B cell (primary cell): ENCODE results near the gene TAAR6. TPM values are rescaled to one million over a fixed set of nuclear protein-coding genes. Genes with fewer than 3 reads are reported as not detected.

Source experiments
- ATAC-seq: fragments of 200-7000 bp; cut with Tn5 transposase; one replicate; pipeline ENCODE4 v1.10.0; 2021; ENCODE audit warnings: low read depth, mild to moderate bottlenecking, moderate number of reproducible peaks, moderate library complexity
- CTCF ChIA-PET: fragments of 350-600 bp; sonication (Branson Sonifier 250); formaldehyde crosslinking; loops from one replicate; lab custom pipeline; 2021; ENCODE audit warnings: antibody characterized with exemption, inconsistent platforms; lab: Charles Lee
- POLR2A ChIA-PET: fragments of 350-600 bp; sonication (Branson Sonifier 250); formaldehyde crosslinking; loops from one replicate; lab custom pipeline; 2021; ENCODE audit warnings: antibody characterized with exemption; lab: Charles Lee
- DNase-seq: peaks from one replicate; pipeline ENCODE4 v3.0.0; 2013
- H2AFZ ChIP-seq: 2 replicates; pipeline ENCODE4 v1.6.1; 2012; ENCODE audit warnings: mild to moderate bottlenecking, low read depth, low read length; ENCODE audit not compliant: insufficient read depth, poor library complexity, severe bottlenecking
- H3K27ac ChIP-seq, 2 donors: 1 replicate in 1 of 2; 2 replicates in 1 of 2; pipeline ENCODE4 v1.5.1; 2012 to 2013; ENCODE audit warnings: low read length in 2 of 2, mild to moderate bottlenecking in 2 of 2, moderate library complexity in 1 of 2
- H3K27me3 ChIP-seq, 4 experiments: fragments of 200-600 bp in 1 of 4; sonication (generic) in 1 of 4; replicated peaks in 1 of 4; 1 replicate in 2 of 4; 2 replicates in 2 of 4; pipeline versions ENCODE4 v1.6.1 to v1.7.0; 2013 to 2016; ENCODE audit warnings: low read length in 3 of 4, mild to moderate bottlenecking in 2 of 4, mixed read lengths in 1 of 4, moderate library complexity in 1 of 4; ENCODE audit not compliant: insufficient read depth in 4 of 4, control insufficient read depth in 3 of 4; ENCODE audit errors: control extremely low read depth in 1 of 4
- H3K36me3 ChIP-seq, 2 experiments: replicated peaks in 1 of 2; 1 replicate in 1 of 2; 2 replicates in 1 of 2; pipeline versions ENCODE4 v1.6.1 to v1.7.1; 2013; ENCODE audit warnings: low read length in 1 of 2; ENCODE audit not compliant: insufficient read depth in 2 of 2, control insufficient read depth in 1 of 2; ENCODE audit errors: control extremely low read depth in 1 of 2, extremely low read depth in 1 of 2
- H3K4me1 ChIP-seq, 2 donors: fragments of 200-600 bp in 1 of 2; sonication (generic) in 1 of 2; 1 replicate in 1 of 2; 2 replicates in 1 of 2; pipeline versions ENCODE4 v1.5.1 to v1.6.1; 2013 to 2017; ENCODE audit warnings: low read length in 2 of 2; ENCODE audit not compliant: control insufficient read depth in 2 of 2, insufficient read depth in 2 of 2
- H3K4me2 ChIP-seq: replicated peaks from 2 replicates; pipeline ENCODE3; 2012; ENCODE audit warnings: mild to moderate bottlenecking, low read depth, low read length; ENCODE audit not compliant: poor library complexity, severe bottlenecking
- H3K4me3 ChIP-seq, 5 experiments: fragments of 200-600 bp in 1 of 5; sonication (generic) in 1 of 5; 1 replicate in 3 of 5; 2 replicates in 2 of 5; pipeline versions ENCODE4 v1.5.1 to v1.7.0; 2011 to 2016; ENCODE audit warnings: low read length in 4 of 5, mild to moderate bottlenecking in 4 of 5, low read depth in 2 of 5, control low read depth in 1 of 5, moderate library complexity in 1 of 5; ENCODE audit not compliant: insufficient read depth in 1 of 5; ENCODE audit errors: control extremely low read depth in 1 of 5, extremely low read depth in 1 of 5
- H3K79me2 ChIP-seq: fragments of 200-600 bp; sonication (generic); one replicate; pipeline ENCODE4 v1.6.0; 2016; ENCODE audit warnings: low read length; ENCODE audit not compliant: control insufficient read depth, insufficient read depth
- H3K9ac ChIP-seq: fragments of 200-600 bp; sonication (generic); 2 replicates; pipeline ENCODE4 v1.6.1; 2017; ENCODE audit warnings: mild to moderate bottlenecking, low read length, moderate library complexity
- H3K9me3 ChIP-seq, 3 donors: one replicate each; pipeline versions ENCODE4 v1.6.1 to v1.7.1; 2013; ENCODE audit warnings: low read length in 2 of 3; ENCODE audit not compliant: control insufficient read depth in 2 of 3, insufficient read depth in 1 of 3; ENCODE audit errors: control extremely low read depth in 1 of 3
- H4K20me1 ChIP-seq: 2 replicates; pipeline ENCODE4 v1.6.0; 2012; ENCODE audit warnings: mild to moderate bottlenecking, low read length; ENCODE audit not compliant: insufficient read depth, control insufficient read depth, poor library complexity, severe bottlenecking
- H3K27ac Mint-ChIP-seq: one replicate; pipeline ENCODE4 v1.8.0; 2021; ENCODE audit warnings: mixed read lengths
- H3K27me3 Mint-ChIP-seq: one replicate; pipeline ENCODE4 v1.8.0; 2021; ENCODE audit warnings: mixed read lengths
- H3K4me1 Mint-ChIP-seq: one replicate; pipeline ENCODE4 v1.8.0; 2021; ENCODE audit warnings: mixed read lengths
- H3K4me3 Mint-ChIP-seq: one replicate; pipeline ENCODE4 v1.8.0; 2021; ENCODE audit warnings: mixed read lengths
- H3K9me3 Mint-ChIP-seq: one replicate; pipeline ENCODE4 v1.8.0; 2022; ENCODE audit warnings: mixed read lengths; ENCODE audit not compliant: insufficient read depth
- CTCF ChIP-seq: fragments of 200-600 bp; IDR thresholded peaks from one replicate; pipeline ENCODE4 v1.8.0; 2022; ENCODE audit warnings: antibody characterized with exemption, mild to moderate bottlenecking
- EZH2 ChIP-seq: IDR thresholded peaks from 2 replicates; pipeline ENCODE4 v1.6.1; 2012; ENCODE audit warnings: borderline replicate concordance, low read depth, mild to moderate bottlenecking, moderate library complexity, low read length; ENCODE audit not compliant: insufficient read depth, poor library complexity, severe bottlenecking
- WGBS: methylation state at CpG from one replicate; pipeline ENCODE4 v1.1.5; 2013; ENCODE audit warnings: missing lambda C conversion rate; ENCODE audit not compliant: insufficient coverage; 5-methylcytosine and 5-hydroxymethylcytosine counted together
- intact Hi-C: fragments of 100-400 bp; cut with micrococcal nuclease; formaldehyde crosslinking; loops from one replicate; pipeline ENCODE4 v1.10.0; 2022
- polyA plus RNA-seq: library from polyadenylated mRNA; depleted of rRNA; stranded (reverse); fragments of >200 nt; gene quantifications from 2 replicates; pipeline ENCODE4 v1.2.3, GENCODE V29; 2012
- total RNA-seq, 2 donors: library from RNA; stranded (reverse); fragments of 120-200 nt in 1 of 2; gene quantifications; 1 replicate in 1 of 2; 2 replicates in 1 of 2; pipeline versions ENCODE4 v1.2.3 to v1.2.4, GENCODE V29; 2013 to 2022

The TAAR6 gene
- total and polyA plus RNA-seq, 2 donors (not counting 1 experiment from before 2014, with no cell fraction given): not detected

GRCh38 chr6:132537145-132537544 is 33.0 kb upstream of the TAAR6 start:
- ChIA-PET CTCF (interaction anchor here (0.6 to 1.5 kb wide), 4 partner anchors 11 to 261 kb away, joined by 3 to 4 read pairs (median 3); partner anchors contain the start of gene SLC18B1), POLR2A (no interaction called here)
- H4K20me1 ChIP-seq: no peaks in the 10 kb centered on the region
- H3K4me2 ChIP-seq: no peak overlapping the region
- H3K9ac ChIP-seq: no peak overlapping the region
- no CpG with 5 or more reads among the region's 3 CpGs for WGBS
- H3K9me3 Mint-ChIP-seq: no peaks in the 10 kb centered on the region
- H3K36me3 ChIP-seq: no peaks in the 10 kb centered on the region
- DNase-seq (no peak), ATAC-seq (no peak)
- H3K79me2 ChIP-seq: no peaks in the 10 kb centered on the region
- no peak overlapping the region for H3K4me3 Mint-ChIP-seq
- no peak for TF ChIP-seq EZH2
- TF ChIP-seq CTCF: no peak
- H3K27ac ChIP-seq: no peak overlapping the region
- peaks cover 18% of the 10 kb centered on the region for H3K27me3 Mint-ChIP-seq
- H3K27me3 ChIP-seq: peaks cover 0 to 12% (median 1%) of the 10 kb centered on the region in 4 experiments
- no peaks in the 10 kb centered on the region for H3K4me1 Mint-ChIP-seq
- H3K27ac Mint-ChIP-seq: no peak overlapping the region
- H2AFZ ChIP-seq: no peak overlapping the region
- H3K9me3 ChIP-seq: no peaks in the 10 kb centered on the region
- H3K4me3 ChIP-seq: no peak overlapping the region
- no peaks in the 10 kb centered on the region for H3K4me1 ChIP-seq
- intact Hi-C loops: loop anchor here (10.0 kb wide), 1 partner anchor 1558 kb away; no protein-coding TSS in a partner anchor

DNA sequence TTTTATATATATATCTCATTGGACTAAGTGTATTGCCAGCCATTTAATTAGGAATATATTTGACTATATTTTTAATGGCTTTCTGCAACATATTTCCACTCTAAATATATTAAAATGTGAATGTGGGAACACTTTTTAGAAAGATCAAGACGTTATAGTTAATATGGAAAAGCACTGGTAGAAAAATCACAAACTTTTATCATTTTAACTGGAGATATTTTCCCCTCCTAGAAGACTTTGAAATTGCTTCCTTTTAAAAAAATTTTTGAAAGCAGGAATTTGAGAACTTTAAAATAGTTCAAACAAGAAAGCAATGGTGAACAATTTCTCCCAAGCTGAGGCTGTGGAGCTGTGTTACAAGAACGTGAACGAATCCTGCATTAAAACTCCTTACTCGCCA is 32.1 kb upstream of the TAAR6 start, which contains the start of gene TAAR9:
TAAR9 (plus strand) TSS at position 301 of the 400 bp plus-strand sequence; CDS start at position 314, 13 bp downstream.
- ChIA-PET CTCF (interaction anchor here (1.5 kb wide), 1 partner anchor 261 kb away, joined by 3 read pairs; the partner anchor contains the start of gene SLC18B1), POLR2A (no interaction called here)
- intact Hi-C loops: loop anchor here (10.0 kb wide), 1 partner anchor 1557 kb away; no protein-coding TSS in a partner anchor
- Histone ChIP-seq H3K4me2 (no peak within 1 kb of the TSS), H4K20me1 (no peaks in the 10 kb centered on the region), H3K27me3 (peaks cover 0 to 18% (median 1%) of the 10 kb centered on the region in 4 experiments), H3K9me3 (no peaks in the 10 kb centered on the region), H3K79me2 (no peaks in the 10 kb centered on the region), H3K4me3 (no peak within 1 kb of the TSS), H3K4me1 (no peaks in the 10 kb centered on the region), H3K27ac (no peak within 1 kb of the TSS), H2AFZ (no peak within 1 kb of the TSS), H3K36me3 (no peaks in the 10 kb centered on the region), H3K9ac (no peak within 1 kb of the TSS)
- 100% methylated on average over 2 of the region's 4 CpGs for WGBS
- ATAC-seq: no peak
- Mint-ChIP-seq H3K4me1 (no peaks in the 10 kb centered on the region), H3K9me3 (no peaks in the 10 kb centered on the region), H3K27me3 (peaks cover 18% of the 10 kb centered on the region), H3K27ac (no peak within 1 kb of the TSS), H3K4me3 (no peak within 1 kb of the TSS)
- TF ChIP-seq CTCF (no peak), EZH2 (no peak)
- DNase-seq: no peak
